ENCODE data around the gene EEFSEC.

Gene EEFSEC

GRCh38 chr3:128185630-128186447 is 32.6 kb downstream of the EEFSEC start:
- no peak for DNase-seq

DNA sequence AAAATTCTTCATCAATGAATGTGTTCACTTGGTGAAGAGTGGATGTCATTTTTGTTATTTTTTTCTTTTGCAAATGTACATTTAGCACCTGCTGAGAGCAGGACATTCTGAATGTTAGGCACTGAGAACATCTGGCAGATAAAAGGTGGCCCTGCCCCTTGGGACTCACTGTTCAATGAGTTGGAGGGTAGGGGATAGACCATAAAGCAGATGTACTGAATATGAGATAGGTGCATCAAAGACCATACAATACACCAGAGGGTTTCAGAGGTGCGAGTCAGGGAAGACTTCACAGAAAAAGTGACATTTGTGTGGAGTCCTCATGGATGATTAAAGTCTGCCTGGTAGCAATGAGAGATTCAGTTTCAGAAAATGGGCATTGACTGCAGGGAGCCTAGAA is 34.2 kb downstream of the EEFSEC start:
- no peak for DNase-seq

- no peak for DNase-seq
Observed at GRCh38 chr3:128188326-128188725, 35.0 kb downstream of the EEFSEC start.

GRCh38 chr3:128188956-128189355 is 35.7 kb downstream of the EEFSEC start:
- DNase-seq = peak; percentile 39

GRCh38 chr3:128190501-128190900 is 37.2 kb downstream of the EEFSEC start:
- no peak for DNase-seq

DNA sequence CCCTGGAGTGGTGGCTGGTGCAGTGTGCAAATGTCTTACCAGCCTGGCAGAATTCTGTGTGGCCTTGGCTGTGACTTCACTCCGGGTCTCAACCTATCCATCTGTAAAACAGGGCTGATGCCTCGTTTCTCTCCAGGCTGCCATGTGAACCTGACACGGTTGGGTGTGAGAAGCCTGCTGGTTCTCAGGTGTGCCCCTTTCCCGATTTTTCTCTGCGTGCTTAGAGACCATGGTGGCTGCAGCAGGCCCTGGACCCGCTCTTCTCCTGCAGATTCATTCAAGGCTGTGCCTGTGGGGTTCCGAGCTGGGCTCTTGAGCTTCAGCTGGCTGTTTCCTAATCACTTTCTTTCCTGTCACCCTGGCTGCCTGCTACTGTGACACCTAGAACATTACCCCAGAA is 38.9 kb downstream of the EEFSEC start:
- no peak for DNase-seq

- no peak for DNase-seq
Observed at GRCh38 chr3:128193168-128193567, 39.9 kb downstream of the EEFSEC start.

DNA sequence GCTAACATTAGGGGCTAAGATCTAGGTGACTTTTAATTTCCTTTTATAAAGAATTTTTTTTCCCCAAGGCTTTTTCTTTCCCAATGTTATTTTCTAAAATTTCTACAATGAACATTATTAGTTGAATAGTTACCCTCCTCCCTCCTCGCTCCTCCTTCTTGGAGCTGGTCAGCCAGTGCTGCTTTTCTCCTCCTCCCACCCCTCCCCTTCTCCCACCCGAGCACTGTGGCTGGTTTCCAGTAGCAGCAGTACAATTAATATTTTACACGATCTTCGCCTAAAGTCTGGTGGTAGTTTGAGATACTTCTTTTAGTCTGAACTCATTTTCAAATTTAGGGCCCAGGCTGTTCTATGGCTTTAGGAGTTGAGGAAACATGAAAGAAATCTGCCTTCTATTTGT is 41.6 kb downstream of the EEFSEC start:
- no peak for DNase-seq

DNA sequence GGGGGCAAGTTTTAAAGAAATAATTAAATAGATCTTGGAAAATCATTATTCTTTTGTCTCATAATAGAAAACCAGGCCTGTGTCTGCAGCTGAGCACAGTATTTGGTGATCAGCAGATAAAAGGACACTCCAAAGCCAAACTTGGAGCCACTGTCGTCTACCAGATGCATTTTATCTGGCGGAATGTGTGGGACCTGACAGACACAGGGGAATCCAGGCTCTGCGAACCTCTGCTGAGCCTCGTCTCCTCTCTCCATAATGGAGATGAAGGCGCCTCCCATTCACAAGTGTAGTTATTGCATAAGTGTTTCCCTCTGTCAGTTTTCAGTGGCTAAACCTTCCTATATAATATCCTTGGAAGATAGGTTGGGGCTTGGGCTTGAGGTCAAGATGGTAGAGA is 42.1 kb downstream of the EEFSEC start:
- no peak for DNase-seq

- DNase-seq = peak; percentile 15
Observed at GRCh38 chr3:128195802-128196201, 42.5 kb downstream of the EEFSEC start.

DNA sequence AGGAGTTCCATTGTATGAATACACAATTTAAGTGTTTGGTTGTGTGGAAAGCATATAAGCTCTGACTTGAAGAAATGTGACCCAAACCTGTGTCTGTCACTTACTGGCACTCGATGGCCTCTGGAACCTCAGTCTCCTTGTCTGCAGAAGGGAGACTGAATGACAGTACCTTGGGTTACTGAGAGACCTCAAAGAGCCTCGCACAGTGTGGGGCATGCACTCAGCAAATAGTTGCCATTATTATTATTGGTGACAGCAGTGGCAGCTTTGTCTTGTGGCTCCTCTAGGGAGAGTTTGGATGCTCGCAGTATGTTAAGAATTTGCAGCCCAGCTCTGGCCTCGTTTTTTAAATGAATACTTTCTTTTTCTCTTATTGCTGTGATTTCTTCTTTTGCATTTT is 43.4 kb downstream of the EEFSEC start:
- no peak for DNase-seq

DNA sequence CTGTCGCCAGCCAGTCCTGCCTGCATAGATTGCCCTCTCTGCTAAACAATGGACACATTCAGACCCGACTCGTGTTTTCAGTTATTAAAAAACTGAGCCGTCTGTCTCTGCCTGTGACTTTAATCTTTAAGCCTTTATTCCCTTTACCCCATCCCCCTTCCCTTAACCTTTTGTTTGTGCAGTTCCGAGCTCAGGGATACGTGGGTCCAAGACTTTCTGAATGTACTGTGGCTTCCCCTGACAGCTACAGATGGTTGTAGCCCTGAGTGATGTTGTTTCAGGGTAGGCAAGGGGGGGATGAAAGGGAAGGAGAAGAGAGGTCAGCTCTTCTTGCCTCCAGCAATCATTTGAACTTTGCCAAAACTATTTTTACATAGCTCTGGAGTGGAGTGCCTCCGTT is 44.6 kb downstream of the EEFSEC start:
- no peak for DNase-seq

GRCh38 chr3:128198313-128198712 is 45.0 kb downstream of the EEFSEC start:
- DNase-seq = no peak

DNA sequence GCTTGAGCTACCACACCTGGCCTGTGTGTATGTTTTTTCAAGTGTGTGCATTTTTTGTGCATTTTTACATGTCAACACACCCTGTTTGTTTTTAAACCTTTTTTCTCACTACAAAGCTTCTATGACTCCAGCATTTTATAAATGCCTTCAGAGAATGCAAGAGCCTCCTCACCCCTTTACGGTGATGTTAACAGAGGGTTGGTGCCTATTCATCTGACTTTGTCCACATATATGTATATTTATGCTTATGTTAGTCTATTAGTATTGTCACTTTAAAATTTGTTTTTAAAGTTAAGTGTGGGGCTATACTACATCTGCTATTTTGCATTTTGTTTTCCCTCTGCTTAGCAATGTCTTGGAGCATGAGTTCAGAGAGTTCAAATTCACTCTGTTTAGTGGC is 45.8 kb downstream of the EEFSEC start:
- DNase-seq = no peak

GRCh38 chr3:128201158-128201755 is 48.0 kb downstream of the EEFSEC start:
- no peak for DNase-seq

- no peak for DNase-seq
Observed at GRCh38 chr3:128203169-128203568, 49.9 kb downstream of the EEFSEC start.

DNA sequence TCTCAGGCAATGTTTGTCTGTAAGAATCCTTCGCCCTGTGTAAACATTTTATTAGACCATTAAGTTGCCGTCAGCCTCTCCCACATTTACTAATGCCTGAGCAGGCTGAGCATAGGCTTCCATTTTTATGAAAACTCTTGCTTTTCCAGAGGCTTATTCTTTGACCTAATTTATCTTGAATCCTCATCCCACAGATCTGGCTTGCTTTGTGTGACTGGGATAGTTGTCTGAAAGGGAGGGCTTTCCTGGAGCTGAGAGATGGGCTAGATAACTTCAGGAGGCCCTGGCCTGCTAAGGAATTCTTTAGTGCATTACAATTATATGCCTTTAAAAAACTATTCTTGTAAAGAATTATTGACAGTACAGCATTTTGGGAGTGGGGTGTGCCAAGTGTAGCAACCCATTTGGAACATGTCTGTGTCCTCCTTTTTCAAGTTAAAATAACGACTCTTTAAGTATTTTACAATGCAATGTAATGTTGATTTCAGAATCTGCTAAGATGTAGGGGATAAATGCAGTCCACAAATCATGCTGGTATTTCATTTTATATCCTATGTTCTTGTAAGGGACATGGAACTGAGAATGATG is 52.4 kb downstream of the EEFSEC start:
- no peak for DNase-seq

DNA sequence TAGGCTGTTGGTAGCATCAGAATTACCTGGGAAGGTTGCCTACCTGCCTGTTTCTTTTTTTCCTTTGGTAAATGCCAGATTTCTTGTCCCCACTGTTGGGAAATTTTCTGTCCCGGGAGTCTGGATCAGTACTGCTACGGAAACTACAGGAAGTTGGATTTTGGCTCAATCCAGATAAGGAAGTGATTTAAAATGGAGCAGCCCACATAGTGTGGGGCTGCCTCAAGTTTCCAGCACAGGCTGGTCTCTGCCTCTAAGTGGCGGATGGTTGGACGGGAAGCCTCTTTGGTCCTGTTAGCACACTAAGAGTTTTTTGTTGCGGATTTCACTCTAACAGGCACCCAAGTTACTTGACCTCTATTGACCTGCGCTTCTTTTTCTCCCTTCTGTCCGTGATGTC is 54.7 kb downstream of the EEFSEC start:
- no peak for DNase-seq

GRCh38 chr3:128210711-128211110 is 57.4 kb downstream of the EEFSEC start:
- DNase-seq = no peak

- DNase-seq = no peak
Observed at GRCh38 chr3:128214056-128214455, 60.8 kb downstream of the EEFSEC start.

DNA sequence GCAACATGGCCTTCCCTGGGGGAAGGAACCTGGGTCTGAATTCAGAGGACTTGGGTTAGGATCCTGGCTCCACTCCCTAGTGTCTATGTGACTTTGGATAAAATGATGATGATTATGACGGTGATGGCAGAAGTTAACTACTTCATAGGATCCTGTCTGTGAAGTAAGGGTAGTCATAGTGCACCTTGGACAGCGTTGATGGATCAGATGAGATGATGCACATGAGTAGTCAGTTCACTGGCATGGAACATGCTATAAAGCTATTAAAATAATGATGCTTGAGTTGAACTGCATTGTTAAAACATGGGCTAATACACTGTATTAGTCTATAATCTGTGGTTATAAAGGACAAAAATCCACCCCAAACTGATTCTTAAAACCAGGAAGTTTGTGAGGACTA is 62.0 kb downstream of the EEFSEC start:
- no peak for DNase-seq

DNA sequence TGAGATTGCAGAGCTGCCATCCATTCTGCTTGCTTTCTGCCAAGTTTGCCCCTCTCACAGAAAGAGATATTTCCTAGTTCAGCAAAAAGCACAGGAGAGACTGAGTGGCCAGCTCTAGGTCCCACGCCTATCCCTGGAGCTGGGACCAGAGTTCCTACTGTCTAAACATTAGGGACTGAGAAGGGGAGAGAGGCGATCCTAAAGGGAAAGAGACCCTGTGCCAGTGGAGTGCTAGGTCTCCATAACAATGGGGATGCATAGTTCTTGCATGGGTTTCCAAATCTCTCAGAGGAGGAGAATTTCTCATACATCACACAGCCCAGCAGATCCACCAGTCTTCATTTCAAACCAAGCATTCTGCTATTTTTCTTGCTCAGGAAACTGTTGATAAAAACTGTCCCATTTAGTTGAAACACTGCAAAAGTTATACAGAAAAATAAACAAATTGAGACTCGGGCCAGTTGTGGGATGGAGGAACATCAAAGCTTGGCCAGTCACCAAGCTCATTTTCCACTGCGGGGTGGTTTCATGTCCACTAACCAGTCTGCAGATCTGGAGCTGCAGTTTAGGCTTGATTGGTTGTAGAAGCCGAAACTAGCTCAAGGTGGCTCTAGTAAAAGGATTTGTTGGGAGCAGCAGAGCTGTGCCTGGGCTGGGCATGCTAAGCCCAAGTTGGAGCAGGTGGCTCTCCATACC is 62.7 kb downstream of the EEFSEC start:
- DNase-seq = no peak

DNA sequence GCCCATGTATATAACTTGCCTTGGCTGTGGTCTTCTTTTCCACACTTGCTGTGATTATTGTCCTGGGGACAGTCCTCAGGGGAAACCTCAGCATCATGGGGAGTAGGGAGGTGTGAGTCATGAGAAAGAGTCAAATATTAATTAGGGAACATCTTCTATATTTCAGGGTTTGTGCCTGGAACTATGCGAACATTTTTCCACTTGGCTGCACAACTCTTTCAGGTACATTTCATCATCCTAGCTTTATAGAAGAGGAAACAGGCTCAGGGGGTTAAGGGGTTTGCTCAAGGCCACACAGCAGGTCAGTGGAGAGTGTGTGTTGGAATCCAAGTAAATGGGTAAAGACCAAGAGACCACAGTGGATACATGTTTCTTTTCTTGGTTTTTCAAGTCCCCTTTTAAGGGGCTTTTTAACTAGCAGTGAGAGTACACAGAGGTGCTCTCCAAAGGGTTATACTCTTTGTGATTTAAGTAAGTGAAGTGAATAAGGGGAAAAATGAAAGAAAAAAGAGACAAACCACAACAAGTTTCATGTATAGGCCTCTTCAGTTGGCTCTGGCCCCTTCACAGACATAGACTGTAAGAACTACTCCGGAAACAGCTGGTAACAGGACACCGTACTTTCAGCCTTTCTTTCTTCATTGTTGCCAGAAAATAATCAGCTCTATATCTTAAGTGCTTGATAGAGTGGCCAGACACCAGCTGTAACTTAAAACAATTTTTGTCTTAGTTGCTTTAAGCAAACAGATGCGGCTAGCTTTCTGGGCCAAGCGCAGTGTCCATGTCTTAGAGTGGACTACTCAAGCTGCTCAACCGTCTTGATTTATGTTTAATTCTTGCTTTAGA is 64.6 kb downstream of the EEFSEC start:
- no peak for DNase-seq

Measured in suppressor macrophage treated with lipopolysaccharide for 4 hours (primary cell).